HG02943 (cell line): ENCODE data around the gene MED12L.
A peak's percentile ranks its signal among the peaks of the same experiment; 100 is the strongest.

Experiments
- ATAC-seq: cut with Tn5 transposase; IDR thresholded peaks from one replicate; pipeline ENCODE4 v1.9.1; 2021; ENCODE audit warnings: mild to moderate bottlenecking, low read depth, moderate library complexity; ENCODE audit not compliant: unreplicated experiment

The MED12L gene

DNA sequence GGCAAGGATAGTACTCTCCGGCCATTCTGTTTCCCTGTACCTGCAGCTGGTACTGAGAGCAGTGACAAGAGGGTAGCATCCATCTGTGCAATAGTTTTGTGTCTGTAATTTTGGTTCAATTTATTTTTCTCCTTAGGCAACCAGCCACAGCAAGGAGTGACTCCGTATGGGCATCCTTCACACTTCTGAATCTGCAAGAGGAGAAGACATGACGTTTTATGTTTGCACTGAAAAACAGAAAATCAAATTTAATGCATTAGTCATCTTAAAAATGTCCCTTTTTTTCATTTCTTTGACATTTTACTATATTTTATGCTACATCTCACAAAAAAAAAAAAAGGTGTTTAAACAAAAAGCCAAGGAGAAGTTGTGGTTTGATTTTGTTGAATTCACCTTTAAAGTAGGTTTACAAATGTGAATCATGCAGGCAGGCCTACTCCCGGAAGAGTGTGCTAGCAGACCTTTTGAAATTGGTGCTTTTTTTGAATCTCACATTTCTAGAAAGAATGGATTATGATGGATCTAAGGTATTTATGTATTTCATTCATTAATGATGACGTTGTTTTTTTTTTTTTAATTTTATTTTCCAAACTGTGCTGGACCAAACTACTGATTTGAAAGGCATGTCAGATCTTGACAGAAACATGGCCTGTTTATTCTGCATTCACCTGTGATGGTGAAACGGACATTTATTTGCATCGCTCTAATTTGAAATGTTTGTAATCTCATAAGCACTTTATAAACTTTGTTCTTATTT, 347.3 kb downstream of the MED12L start:
- ATAC-seq, result no peak

DNA sequence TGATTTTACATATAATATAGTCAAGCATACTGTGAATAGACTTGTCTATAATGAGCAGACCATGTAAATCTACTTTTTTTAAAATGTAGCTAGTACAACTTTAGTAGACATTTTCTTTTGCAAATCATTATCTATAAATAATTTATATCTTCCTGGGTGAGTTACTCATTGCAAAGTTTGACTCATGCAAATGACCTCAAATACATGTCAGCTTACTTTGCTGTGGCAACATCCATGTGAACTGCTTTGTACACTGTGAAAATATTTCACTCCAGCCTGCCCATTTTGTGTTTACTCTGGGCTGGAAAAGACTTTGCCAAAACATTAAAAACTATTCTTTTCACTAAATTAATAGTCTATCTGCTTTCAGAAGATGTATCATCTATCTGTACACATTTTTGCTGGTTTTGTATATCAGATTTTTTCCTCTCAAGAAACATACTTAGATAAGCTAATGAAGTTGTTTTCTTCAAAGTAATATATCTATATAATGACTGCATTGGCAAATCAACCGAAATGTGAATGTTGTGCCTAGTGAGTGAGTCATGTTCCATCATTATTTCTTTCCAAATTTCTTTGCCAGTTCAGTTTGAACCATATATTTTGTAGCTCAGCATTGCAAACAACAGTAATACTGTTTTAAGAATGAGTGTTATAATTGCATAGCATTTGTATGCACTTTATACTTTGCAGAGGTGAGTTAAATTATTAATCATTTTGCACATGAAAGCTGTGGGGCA, 348.9 kb downstream of the MED12L start:
- ATAC-seq, result no peak

DNA sequence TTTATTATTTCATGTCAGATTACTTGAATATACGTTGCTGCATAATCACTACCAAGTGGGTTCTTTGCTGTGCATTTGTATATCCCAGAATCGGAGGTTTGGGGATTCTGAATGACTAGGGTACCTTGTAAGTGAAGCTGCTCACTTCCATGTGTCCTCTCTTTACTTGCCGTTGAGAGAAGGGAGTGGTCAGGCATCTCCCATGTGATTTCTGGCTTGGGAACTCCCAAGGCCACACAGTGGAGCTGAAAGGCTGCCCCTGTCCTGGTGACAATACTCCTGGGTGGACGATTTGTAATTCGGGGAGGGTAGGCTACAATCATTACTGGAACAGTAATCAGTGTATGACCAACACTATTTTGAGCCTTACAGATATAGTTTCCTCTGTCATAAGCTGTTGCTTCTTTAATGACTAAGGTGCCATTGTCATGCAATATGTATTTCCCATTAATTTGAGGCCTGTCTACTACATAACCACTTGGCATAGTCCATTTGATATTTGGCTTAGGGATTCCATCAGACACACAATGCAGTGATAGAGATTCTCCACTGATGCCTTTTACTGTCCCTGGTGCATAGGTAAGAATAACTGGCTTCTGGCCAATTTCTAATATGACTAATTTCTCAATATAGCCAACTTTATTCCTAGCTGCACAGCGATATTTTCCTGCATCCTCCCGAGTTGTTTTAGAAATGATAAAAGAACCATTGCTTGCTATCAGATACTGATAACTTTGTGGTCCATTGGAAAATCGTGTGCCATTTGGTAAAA, 351.4 kb downstream of the MED12L start:
- no peak for ATAC-seq

DNA sequence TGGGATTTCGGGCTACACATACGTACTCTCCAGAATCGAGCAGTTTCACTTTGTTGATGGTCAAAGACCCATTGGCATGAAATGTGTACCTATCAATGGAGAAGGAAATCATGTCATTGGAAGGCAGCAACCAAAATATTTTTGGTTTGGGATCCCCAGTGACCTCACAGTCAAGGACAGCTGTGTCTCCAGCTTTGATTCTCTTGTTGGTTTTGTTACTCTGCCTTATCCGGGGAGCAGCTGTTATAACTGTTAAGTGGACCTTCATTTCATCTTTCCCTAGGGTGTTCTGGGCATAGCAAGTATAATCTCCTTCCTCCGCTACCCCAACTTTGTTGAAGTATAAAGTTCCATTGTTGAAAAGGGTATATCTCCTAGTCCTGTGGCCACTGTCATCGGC, 352.4 kb downstream of the MED12L start:
- no peak for ATAC-seq

DNA sequence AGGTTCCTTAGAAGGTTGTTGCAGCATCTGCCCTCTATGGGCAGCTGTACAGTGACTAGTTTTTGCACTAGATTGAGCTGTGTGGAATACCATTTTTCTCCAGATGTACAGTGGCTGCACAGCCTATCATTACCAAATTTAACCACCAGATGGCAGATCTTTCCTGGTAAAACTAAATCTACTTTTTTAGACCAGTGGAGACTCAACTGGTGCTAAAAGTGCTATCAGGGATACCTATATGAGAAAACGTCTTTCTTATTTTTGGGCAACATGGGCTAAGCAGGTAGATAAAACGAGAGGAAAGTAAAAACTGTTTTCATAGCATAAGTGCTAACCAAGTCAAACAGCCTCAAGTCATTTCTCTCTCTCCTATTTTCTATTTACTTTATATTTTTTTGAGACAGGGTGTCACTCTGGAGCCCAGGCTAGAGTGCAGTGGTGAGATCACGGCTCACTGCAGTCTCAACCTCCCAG, 354.2 kb downstream of the MED12L start:
- peak; percentile 76 for ATAC-seq

- no peak for ATAC-seq
Measured at GRCh38 chr3:151440940-151441339, 355.5 kb downstream of the MED12L start.

GRCh38 chr3:151443583-151443982, 358.1 kb downstream of the MED12L start:
- no peak for ATAC-seq

DNA sequence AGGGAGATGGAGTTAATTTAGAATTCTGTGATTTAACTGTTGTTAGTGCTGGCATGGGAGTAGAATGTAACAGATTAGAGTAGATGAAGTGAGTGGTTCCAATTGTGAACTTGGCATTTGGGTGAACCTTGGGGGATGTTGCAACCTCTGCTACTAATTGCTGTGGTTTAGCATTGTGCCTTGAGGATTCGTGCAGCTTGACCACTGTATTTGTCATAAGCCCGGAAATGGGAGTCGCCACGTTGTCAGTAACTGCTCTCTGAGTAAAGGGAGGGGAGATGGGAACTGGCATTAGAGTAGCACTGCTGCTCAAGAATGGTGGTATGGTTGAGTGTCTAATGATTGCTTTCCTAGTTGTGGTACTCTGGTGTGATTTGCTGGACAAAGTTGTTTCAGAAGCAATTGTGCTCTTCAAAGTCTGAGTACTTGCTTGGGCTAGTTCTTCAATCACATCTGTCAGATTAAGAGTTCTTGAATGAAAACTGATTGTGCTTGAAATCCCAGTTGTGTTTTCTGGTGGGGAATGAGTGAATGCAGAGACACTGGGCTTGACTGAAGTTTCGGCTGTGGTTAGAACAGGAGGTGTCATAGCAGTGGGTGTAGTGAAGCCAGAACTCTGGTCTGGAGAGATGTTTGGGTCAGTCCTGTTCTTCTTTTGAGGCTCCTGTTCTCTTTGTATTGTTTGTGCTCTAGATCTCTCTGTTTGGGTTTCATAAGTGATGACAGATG, 360.0 kb downstream of the MED12L start:
- ATAC-seq, result no peak

- ATAC-seq, result no peak
Measured at GRCh38 chr3:151446002-151446340, 360.5 kb downstream of the MED12L start.

DNA sequence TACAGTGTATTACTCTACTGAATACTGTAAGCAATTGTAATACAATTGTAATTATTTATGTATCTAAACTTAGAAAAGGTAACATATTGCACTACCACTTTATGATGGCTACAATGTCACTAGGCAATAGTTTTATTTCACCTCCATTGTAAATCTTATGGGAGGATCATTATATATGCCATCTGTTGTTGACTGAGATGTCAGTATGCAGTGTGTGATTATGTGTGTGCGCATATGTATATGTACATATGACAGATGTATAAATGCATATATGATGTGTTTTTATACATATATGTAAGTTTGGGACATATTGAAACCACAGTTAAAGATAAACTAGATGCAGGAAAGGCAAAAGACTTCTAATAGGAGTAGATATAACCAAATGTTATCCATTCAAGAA, 366.9 kb downstream of the MED12L start:
- no peak for ATAC-seq

GRCh38 chr3:151452841-151453240, 367.4 kb downstream of the MED12L start:
- ATAC-seq, result no peak

DNA sequence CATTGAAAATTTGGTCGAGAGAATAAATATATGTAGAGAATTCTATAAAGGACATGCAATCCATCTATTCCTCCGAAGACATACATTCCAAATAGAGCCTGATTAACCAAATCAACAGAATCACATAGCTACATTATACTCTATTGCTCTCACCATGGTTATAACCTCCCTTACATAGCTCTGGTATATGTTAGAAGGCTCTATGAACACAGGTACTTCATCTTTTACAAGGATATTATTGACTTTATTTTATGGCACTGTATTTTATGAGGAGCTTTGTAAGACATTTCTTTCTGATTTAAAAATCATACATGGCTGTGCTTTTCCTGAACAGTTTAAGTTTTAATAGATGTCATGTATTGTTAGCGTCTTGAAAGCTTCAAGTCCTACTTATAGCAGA, 370.6 kb downstream of the MED12L start:
- ATAC-seq, result no peak

DNA sequence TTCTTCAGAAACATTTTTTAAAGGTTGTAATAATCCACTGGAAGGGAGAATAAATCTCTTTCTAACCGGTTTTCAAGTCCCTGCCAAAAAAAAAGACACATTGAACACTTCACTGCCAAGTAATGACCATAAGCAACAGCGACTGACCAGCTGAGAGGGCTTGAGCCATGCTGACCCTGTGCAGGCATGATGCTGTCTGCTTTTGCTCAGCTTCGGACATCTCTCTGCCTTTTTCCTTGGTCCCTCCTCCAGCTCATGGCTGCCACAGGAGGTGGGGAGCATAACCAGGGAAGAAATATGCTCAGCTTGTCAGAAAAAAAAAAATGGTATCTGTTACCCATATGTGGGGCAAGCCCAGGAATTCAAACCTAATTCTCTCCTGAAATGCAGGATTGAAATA, 373.9 kb downstream of the MED12L start:
- ATAC-seq, result no peak

DNA sequence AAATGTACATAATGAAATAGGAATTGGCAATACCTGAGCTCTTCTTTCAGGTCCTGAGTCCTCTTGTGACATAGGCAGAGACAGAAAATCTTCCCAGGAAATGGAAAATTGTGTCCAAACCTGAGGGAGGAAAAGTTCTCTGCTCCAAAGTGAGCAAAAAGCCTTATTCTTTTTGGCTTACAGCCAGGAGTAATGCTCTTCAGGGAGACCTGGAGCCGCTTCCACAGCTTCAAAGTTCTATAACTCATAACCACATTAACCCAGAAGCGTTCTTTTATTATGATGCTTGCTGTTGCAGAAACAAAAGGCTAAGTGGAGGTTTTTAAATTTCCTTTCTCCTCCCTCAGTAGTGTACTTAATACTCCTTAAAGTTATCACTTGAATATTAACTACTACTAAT, 374.8 kb downstream of the MED12L start:
- ATAC-seq, result no peak

GRCh38 chr3:151460774-151461450, 375.4 kb downstream of the MED12L start, which contains the start of gene IGSF10:
Gene IGSF10 (minus strand): TSS chr3:151461061. CDS start chr3:151458709, 2,352 bp downstream.
- ATAC-seq, result no peak

GRCh38 chr3:151462278-151462780, 376.9 kb downstream of the MED12L start:
- no peak for ATAC-seq

GRCh38 chr3:151462991-151463390, 377.5 kb downstream of the MED12L start:
- no peak for ATAC-seq

DNA sequence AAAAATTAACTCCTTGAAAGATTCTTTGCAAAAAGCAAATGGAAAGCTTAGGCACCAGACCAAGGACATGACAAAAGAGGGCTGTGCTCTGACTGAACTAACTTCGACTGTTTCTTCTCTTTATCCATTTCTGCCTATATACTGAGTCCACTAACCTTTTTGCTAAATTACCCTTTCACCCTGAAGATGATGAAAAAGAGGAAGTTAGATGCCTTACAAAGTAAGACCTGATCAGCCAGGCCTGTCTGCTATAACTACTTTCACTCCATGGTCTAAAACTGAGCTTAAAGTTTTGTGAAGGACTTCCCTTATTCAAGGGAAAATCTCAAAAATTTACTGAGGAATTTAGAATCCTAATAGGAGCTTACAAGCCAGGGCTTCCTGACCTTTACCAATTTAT, 381.6 kb downstream of the MED12L start:
- ATAC-seq, result no peak

GRCh38 chr3:151468284-151468917, 382.9 kb downstream of the MED12L start:
- ATAC-seq, result no peak
